WTC11 (cell line): Measurements from ENCODE around the gene UIMC1.

Source experiments
- CTCF ChIP-seq: fragments of 200-600 bp; IDR thresholded peaks from 2 replicates; pipeline ENCODE4 v1.8.0; 2022; ENCODE audit warnings: antibody characterized with exemption
- SP1 ChIP-seq: sonication (generic); formaldehyde crosslinking; conservative IDR thresholded peaks from 2 replicates; pipeline ENCODE4 v1.8.1; 2022; ENCODE audit warnings: missing genetic modification reagents

DNA sequence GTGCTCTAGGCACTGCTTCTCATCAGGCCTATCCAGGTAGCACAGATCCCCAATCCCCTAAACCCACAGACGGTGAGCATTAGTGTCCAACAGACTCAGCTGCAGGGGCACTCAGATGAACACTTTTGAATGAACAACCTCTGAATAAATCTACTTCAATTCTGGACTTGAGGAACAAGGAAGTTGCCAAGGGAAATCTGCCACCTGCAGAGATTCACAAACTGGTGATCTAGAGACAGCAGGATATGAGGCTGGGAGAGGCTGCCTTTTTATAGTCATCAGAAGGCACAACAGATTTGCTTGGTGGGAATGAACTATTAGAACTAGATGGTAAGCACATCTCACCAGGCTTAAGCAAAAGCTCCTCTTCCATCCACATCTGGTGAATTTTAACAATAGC is 100.5 kb downstream of the UIMC1 start:
- TF ChIP-seq CTCF (no peak), SP1 (CRISPR knock-in tag) (no peak)
